ENCODE results near the gene SLC5A11.

Gene SLC5A11

DNA sequence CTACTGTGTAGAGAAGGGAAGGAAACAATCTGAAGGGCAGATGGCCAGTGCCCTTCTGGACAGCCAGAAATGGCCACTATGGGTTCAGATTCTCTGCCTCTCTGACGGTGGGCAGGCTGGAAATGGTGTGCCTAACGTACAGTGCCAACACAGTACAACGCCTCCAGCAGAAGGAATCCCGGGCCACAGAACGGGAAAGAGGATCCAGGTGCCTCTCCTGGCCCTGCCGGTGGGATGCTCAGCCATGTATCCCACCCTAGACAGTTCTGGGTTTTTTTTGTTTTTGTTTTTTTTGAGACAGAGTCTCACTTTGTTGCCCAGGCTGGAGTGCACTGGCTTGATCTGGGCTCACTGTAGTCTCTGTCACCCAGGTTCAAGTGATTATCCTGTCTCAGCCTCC is 71.5 kb downstream of the SLC5A11 start:
- DNase-seq (ENCODE audit: low read depth in 2 of 3, low spot score in 2 of 3) = no peak

GRCh38 chr16:24917891-24918290 is 72.1 kb downstream of the SLC5A11 start:
- DNase-seq (ENCODE audit: low read depth in 2 of 3, low spot score in 2 of 3) = no peak

DNA sequence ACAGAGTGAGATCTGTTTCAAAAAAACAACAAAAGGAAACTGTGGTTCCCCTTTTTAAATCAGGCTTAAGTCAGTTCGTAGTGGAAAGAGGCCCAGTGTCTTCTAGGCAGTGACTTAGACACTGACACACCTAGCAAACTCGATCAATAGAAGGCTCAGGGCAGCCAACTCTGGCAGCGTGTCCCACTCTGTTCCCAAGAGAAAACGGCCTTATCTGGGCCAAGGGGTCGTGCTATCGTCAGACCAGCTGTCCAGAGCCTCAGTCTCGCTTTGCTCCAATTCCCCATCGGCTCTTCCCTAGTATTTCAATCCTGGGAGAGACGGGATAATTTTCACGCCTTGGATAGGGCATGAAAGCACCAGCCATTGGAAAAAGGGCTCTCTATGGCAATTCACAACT is 72.9 kb downstream of the SLC5A11 start:
- DNase-seq (ENCODE audit: low read depth in 2 of 3, low spot score in 2 of 3) = no peak

DNA sequence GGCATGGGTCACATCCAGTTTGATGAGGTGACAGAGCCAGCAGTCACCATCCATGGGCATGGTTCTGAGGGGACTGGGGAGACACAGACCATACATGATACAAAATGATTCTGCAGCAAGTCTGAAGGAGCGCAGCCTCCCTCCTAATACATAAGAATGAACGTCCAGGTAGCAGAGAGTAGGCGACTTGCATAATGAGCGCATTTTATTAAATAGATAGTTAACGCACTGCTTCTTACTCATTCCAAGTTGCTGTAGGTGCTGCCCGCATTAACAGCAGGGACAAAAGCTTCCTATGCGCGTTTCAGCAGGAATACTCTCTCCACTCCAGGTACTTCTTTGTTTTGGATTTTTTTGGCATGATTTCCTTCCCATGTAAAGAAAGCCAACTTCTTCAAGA is 73.8 kb downstream of the SLC5A11 start:
- no peak for DNase-seq (ENCODE audit: low read depth in 2 of 3, low spot score in 2 of 3)

DNA sequence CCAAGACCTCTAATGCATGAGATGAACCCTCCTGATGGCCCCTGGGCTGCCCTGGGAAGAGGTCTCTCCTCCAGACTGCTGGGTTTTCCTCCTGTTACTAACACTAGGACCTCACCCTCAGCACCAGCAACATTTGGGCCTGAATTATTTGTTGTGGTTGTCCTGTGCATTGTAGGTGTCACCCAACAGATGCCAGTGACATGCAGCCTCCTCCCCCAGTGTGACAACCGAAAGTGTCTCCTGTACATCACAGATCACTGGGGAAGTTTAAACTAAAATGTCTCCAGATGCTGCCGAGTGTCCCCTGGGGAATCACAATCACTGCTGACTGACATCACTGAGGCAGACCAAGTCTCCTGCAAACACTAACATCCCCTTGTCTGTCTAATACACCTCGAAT is 74.8 kb downstream of the SLC5A11 start:
- DNase-seq (ENCODE audit: low read depth in 2 of 3, low spot score in 2 of 3) = no peak

- DNase-seq (ENCODE audit: low read depth in 2 of 3, low spot score in 2 of 3) = no peak
These were observed 75.5 kb downstream of the SLC5A11 start for GRCh38 chr16:24921229-24921628.

DNA sequence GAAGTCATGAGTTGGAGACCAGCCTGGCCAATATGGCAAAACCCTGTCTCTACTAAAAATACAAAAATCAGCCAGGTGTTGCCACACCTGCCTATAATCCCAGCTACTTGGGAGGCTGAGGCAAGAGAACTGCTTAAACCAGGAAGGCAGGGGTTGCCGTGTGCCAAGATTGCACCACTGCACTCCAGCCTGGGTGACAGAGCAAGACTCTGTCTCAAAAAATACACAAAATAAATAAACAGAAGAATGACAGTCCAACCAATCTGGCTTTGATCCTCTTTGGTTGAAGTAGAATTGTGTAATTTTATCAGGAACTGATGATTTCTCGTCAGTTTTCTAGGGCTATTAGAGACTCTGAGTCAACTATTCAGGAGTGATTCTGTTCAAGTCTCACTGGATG is 79.4 kb downstream of the SLC5A11 start:
- DNase-seq (ENCODE audit: low read depth in 2 of 3, low spot score in 2 of 3) = no peak

- DNase-seq (ENCODE audit: low read depth in 2 of 3, low spot score in 2 of 3) = no peak
These were observed 83.6 kb downstream of the SLC5A11 start for GRCh38 chr16:24929409-24929808.

- DNase-seq (ENCODE audit: low read depth in 2 of 3, low spot score in 2 of 3) = no peak
These were observed 84.7 kb downstream of the SLC5A11 start for GRCh38 chr16:24930440-24930839.

- DNase-seq (ENCODE audit: low read depth in 2 of 3, low spot score in 2 of 3) = no peak
These were observed 85.3 kb downstream of the SLC5A11 start for GRCh38 chr16:24931091-24931490.

DNA sequence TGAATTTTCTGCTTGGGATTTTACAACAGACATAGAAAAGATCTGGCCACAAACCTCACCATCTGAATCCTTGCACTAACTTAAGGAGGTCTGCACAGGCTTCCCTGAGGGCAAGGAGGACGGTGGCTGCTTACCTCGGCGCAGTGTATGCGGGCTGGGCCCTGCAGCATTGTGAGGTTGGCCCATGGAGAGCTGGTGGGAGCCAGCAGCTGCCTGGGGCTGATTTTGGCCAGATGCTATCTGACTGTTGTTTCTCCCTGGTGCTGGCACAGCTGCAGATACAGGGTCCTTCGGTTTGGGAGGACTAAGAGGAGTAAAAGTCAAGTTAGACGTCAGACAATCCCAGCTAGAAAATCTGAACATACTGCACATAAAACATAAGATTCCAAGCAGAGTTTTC is 89.6 kb downstream of the SLC5A11 start:
- DNase-seq (ENCODE audit: low read depth in 2 of 3, low spot score in 2 of 3) = no peak

DNA sequence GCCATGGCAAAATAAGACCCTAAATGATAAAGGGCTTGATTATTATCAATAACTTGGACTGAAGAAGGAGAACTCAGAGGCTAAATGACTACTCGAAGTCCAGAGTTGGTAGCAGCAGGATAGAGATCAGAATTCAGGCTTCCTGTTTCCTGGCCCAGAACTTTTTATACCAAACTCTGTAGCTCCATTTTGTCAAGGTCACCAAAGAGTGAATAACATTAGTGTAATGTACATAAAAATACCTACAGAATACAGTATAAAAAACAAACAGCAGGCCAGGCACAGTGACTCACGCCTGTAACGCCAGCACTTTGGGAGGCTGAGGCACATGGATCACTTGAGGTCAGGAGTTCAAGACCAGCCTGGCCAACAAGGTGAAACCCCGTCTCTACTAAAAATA is 90.4 kb downstream of the SLC5A11 start:
- no peak for DNase-seq (ENCODE audit: low read depth in 2 of 3, low spot score in 2 of 3)

DNA sequence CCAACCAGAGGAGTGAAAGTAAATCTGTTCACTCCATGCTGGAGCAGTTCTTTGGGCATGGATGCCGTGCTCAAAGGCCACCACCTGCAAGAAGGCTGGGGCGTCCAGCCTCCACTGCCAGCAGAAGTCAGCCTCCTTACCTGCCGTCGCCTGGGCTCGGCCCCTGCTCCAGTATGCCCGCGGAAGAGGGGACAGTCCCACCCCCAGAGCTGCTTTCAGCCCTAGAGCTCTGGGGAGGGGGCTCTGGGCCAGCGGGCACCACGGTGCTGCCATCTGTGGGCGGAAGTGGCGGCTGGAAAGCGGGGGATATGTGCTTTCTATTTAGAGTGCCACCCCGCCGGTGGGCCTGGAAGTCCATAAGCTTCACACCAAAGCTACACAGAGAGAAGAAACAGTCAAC is 93.5 kb downstream of the SLC5A11 start:
- no peak for DNase-seq (ENCODE audit: low read depth in 2 of 3, low spot score in 2 of 3)

DNA sequence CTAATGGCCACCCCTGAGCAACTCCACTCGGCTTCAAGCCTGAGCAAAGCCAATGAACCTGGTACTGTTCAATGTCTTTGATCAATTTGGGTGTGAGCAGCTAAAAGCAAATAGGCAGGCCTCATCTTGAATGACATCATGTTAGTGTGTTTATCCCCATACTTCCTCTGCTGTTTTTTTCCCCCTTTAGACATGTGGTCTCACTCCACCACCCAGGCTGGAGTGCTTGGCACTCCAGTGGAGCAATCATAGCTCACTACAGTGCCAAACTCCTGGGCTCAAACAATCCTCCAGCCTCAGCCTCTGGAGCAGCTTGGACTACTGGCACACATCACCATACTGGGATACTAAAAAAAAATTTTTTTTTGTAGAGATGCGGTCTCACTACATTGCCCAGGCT is 94.0 kb downstream of the SLC5A11 start:
- no peak for DNase-seq (ENCODE audit: low read depth in 2 of 3, low spot score in 2 of 3)

GRCh38 chr16:24943471-24943870 is 97.7 kb downstream of the SLC5A11 start:
- DNase-seq (ENCODE audit: low read depth in 2 of 3, low spot score in 2 of 3) = no peak

DNA sequence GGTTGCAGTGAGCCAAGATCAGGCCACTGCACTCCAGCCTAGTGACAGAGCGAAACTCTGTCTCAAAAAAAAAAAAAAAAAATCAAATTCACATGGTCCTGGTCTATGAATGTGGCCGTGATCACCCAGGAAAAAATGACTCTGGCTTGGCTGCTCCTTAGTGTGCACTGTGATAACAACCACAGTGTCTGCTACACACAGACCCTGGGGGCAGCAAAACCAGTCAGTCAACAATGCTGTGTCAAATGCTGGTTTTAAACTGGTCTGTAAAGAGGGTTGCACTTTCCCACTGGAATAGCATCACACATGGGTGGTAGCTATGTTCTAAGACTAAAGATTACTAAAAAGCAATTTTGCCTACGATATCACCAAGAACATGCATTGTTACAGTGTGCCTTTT is 98.4 kb downstream of the SLC5A11 start:
- no peak for DNase-seq (ENCODE audit: low read depth in 2 of 3, low spot score in 2 of 3)

DNA sequence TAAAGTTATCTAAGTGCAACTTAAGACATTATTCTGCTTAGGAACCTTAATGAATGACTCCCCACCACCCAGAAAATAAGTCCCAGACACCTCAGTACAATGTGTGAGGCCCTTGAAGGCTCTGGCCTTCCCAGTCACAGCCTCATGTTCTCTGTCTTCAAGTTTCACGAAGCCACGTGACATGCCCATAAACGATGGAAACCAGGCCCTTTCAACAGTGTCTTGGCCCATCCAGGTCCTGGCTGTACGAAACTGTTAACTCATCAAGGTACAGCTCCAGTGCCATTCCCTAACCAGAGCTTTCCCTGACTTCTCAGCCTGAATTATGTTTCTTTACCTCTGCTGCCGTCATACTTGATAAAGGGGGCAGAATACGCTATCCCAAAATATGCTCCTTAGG is 100.4 kb downstream of the SLC5A11 start:
- no peak for DNase-seq (ENCODE audit: low read depth in 2 of 3, low spot score in 2 of 3)

GRCh38 chr16:24950275-24950674 is 104.5 kb downstream of the SLC5A11 start:
- no peak for DNase-seq (ENCODE audit: low read depth in 2 of 3, low spot score in 2 of 3)

- DNase-seq (ENCODE audit: low read depth in 2 of 3, low spot score in 2 of 3) = no peak
These were observed 107.5 kb downstream of the SLC5A11 start for GRCh38 chr16:24953306-24953705.

DNA sequence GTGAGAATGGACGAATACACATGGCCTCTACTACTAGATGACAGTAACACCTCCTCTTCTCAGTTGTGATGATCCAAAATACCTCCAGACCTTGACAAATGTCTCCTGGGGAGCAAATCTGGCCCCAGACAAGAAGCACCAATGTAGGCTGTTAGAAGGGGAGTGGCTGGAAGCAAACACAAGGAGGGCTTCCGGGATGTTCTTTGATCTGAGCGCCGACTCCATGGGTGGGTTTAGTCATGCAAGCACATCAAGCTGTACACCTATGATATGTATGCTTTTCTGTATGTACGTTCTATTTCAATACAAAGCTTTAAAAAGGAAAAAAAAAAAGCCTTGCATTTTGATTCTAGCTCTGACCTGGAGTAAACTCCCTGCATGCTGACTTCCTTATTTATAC is 108.0 kb downstream of the SLC5A11 start:
- DNase-seq (ENCODE audit: low read depth in 2 of 3, low spot score in 2 of 3) = no peak

DNA sequence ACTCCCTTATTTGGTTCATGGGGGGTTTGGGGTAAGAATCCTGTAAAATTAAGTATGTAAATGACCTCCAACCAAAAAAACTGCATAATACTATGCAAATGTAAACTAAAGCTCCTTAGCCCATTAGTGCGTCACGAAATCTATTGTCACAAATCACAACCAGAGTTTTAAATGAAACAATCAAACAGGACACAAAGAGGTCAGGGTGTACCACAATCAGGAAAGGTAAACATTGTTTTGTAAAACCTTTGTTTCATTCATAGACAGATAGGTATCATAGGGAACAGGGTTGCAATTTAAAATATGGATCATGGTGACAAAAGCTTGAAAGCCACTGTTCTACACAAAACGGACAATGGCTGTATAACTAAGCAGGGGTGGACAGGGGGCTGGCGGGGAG is 108.4 kb downstream of the SLC5A11 start:
- no peak for DNase-seq (ENCODE audit: low read depth in 2 of 3, low spot score in 2 of 3)

GRCh38 chr16:24955975-24956731 is 110.4 kb downstream of the SLC5A11 start:
- DNase-seq (ENCODE audit: low read depth in 2 of 3, low spot score in 2 of 3) = no peak

DNA sequence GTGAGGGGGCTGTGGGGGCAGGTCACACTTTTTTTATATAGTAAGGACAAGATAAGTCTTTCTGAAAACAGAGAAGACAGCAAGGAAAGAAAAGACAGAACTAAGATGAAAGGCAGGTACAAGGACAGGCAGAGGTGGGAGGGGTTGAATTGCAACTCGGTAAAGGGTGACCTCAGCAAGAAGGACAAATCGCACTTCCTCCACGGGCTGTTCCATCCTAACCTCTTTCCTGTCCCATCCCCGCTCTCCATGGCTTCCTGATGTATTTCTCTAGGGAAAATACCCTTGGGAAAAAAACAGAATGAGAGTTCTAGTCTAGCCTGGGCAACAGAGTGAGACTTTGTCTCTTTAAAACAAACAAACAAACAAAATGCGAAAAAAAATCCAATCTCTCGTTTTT is 112.1 kb downstream of the SLC5A11 start:
- DNase-seq (ENCODE audit: low read depth in 2 of 3, low spot score in 2 of 3) = no peak

Measured in activated CD8-positive, alpha-beta memory T cell treated with anti-CD3 and anti-CD28 coated beads for 48 hours (primary cell).